Mesodermal cell (in vitro differentiated cells): ENCODE measurements around the gene MAB21L1.

Experiments
- H3K27ac ChIP-seq: 2 replicates; pipeline ENCODE4 v1.7.0; 2013; ENCODE audit warnings: mild to moderate bottlenecking, low read depth, low read length, moderate library complexity; ENCODE audit not compliant: severe bottlenecking
- H3K36me3 ChIP-seq: 2 replicates; pipeline ENCODE4 v1.7.1; 2013; ENCODE audit warnings: mild to moderate bottlenecking, low read length, moderate library complexity; ENCODE audit not compliant: control insufficient read depth, insufficient read depth
- H3K4me1 ChIP-seq: one replicate; pipeline ENCODE4 v1.7.1; 2013; ENCODE audit warnings: mild to moderate bottlenecking, low read length; ENCODE audit not compliant: insufficient read depth, control insufficient read depth, poor library complexity, severe bottlenecking
- H3K4me3 ChIP-seq: 2 replicates; pipeline ENCODE4 v1.7.0; 2013; ENCODE audit warnings: low read length, control low read depth, mild to moderate bottlenecking; ENCODE audit not compliant: insufficient read depth, poor library complexity, severe bottlenecking; ENCODE audit errors: extremely low read depth
- H3K9me3 ChIP-seq: 2 replicates; pipeline ENCODE4 v1.7.1; 2013; ENCODE audit warnings: mild to moderate bottlenecking, low read length, moderate library complexity; ENCODE audit not compliant: control insufficient read depth
- WGBS, 2 experiments: methylation state at CpG; one replicate each; pipeline ENCODE4 v1.1.5; 2013; ENCODE audit warnings: missing lambda C conversion rate in 2 of 2; ENCODE audit not compliant: insufficient coverage in 2 of 2; 5-methylcytosine and 5-hydroxymethylcytosine counted together

The MAB21L1 gene

GRCh38 chr13:35470671-35471661, 5.5 kb downstream of the MAB21L1 start:
- H3K27ac ChIP-seq, result no peak overlapping the region
- peaks cover 11% of the 10 kb centered on the region for H3K4me1 ChIP-seq
- H3K36me3 ChIP-seq, result no peaks in the 10 kb centered on the region
- 0 to 2% methylated on average over 50 to 58 of the region's 68 CpGs for WGBS, 2 experiments
- H3K9me3 ChIP-seq, result no peaks in the 10 kb centered on the region
- H3K4me3 ChIP-seq, result peak overlapping the region; percentile 37

GRCh38 chr13:35469806-35470525, 6.5 kb downstream of the MAB21L1 start:
- peaks cover 8% of the 10 kb centered on the region for H3K4me1 ChIP-seq
- H3K27ac ChIP-seq, result no peak overlapping the region
- peak overlapping the region; percentile 37 for H3K4me3 ChIP-seq
- H3K9me3 ChIP-seq, result no peaks in the 10 kb centered on the region
- WGBS, 2 experiments, result 64 to 80% methylated on average over 1 to 2 of the region's 10 CpGs
- no peaks in the 10 kb centered on the region for H3K36me3 ChIP-seq

GRCh38 chr13:35468195-35468594, 8.3 kb downstream of the MAB21L1 start:
- Histone ChIP-seq H3K4me3 (no peak overlapping the region), H3K36me3 (no peaks in the 10 kb centered on the region), H3K9me3 (no peaks in the 10 kb centered on the region), H3K27ac (no peak overlapping the region), H3K4me1 (peaks cover 4% of the 10 kb centered on the region)
- no CpG with 5 or more reads among the region's 1 CpG for WGBS, 2 experiments

- Histone ChIP-seq H3K4me3 (no peak overlapping the region), H3K27ac (no peak overlapping the region), H3K36me3 (no peaks in the 10 kb centered on the region), H3K4me1 (no peaks in the 10 kb centered on the region), H3K9me3 (no peaks in the 10 kb centered on the region)
- WGBS, 2 experiments, result no CpG with 5 or more reads among the region's 3 CpGs
Observed at GRCh38 chr13:35465371-35465770, 11.1 kb downstream of the MAB21L1 start.

GRCh38 chr13:35460061-35460460, 16.4 kb downstream of the MAB21L1 start:
- H3K36me3 ChIP-seq, result no peaks in the 10 kb centered on the region
- no peak overlapping the region for H3K27ac ChIP-seq
- H3K9me3 ChIP-seq, result no peaks in the 10 kb centered on the region
- no peaks in the 10 kb centered on the region for H3K4me1 ChIP-seq
- WGBS, 2 experiments, result 80% methylated on average over 1 of the region's 2 CpGs; no CpG with 5 or more reads in 1 of the 2 experiments
- H3K4me3 ChIP-seq, result no peak overlapping the region

- no peaks in the 10 kb centered on the region for H3K4me1 ChIP-seq
- no peaks in the 10 kb centered on the region for H3K9me3 ChIP-seq
- H3K27ac ChIP-seq, result no peak overlapping the region
- WGBS, 2 experiments, result 100% methylated on average over 1 to 2 of the region's 3 CpGs
- no peak overlapping the region for H3K4me3 ChIP-seq
- H3K36me3 ChIP-seq, result no peaks in the 10 kb centered on the region
Observed at GRCh38 chr13:35457258-35457657, 19.2 kb downstream of the MAB21L1 start.

GRCh38 chr13:35455022-35455421, 21.5 kb downstream of the MAB21L1 start:
- Histone ChIP-seq H3K4me3 (no peak overlapping the region), H3K36me3 (no peaks in the 10 kb centered on the region), H3K27ac (no peak overlapping the region), H3K4me1 (no peaks in the 10 kb centered on the region), H3K9me3 (no peaks in the 10 kb centered on the region)
- no CpG with 5 or more reads among the region's 1 CpG for WGBS, 2 experiments

- H3K4me3 ChIP-seq, result no peak overlapping the region
- H3K36me3 ChIP-seq, result no peaks in the 10 kb centered on the region
- H3K9me3 ChIP-seq, result no peaks in the 10 kb centered on the region
- WGBS, 2 experiments, result 80% methylated on average over 1 of the region's 2 CpGs; no CpG with 5 or more reads in 1 of the 2 experiments
- no peaks in the 10 kb centered on the region for H3K4me1 ChIP-seq
- H3K27ac ChIP-seq, result no peak overlapping the region
Observed at GRCh38 chr13:35449821-35450220, 26.7 kb downstream of the MAB21L1 start.

- H3K27ac ChIP-seq, result no peak overlapping the region
- no peak overlapping the region for H3K4me3 ChIP-seq
- H3K4me1 ChIP-seq, result no peaks in the 10 kb centered on the region
- H3K9me3 ChIP-seq, result no peaks in the 10 kb centered on the region
- 100% methylated on average over 1 of the region's 1 CpG; no CpG with 5 or more reads in 1 of the 2 experiments for WGBS, 2 experiments
- H3K36me3 ChIP-seq, result no peaks in the 10 kb centered on the region
Observed at GRCh38 chr13:35448465-35448864, 28.0 kb downstream of the MAB21L1 start.
